Activated naive CD4-positive, alpha-beta T cell treated with anti-CD3 and anti-CD28 coated beads, Interleukin-2, amount 10 ng/mL, durations not matched to agents 7 days and 5 days (primary cell): Measurements from ENCODE around the gene DOLPP1.
"Not testable (repeated sequence)": the region's sequence is repeated elsewhere in the genome, so short reads cannot be mapped to it uniquely, and the experiment has no call there.

Experiments
- CTCF ChIA-PET: fragments of 350-600 bp; sonication (Branson Sonifier 250); formaldehyde crosslinking; loops from one replicate; lab custom pipeline; 2021; ENCODE audit warnings: antibody characterized with exemption; lab: Charles Lee
- DNase-seq: peaks from one replicate; pipeline ENCODE4 v3.0.0-alpha.2; 2020
- H3K27ac Mint-ChIP-seq: one replicate; pipeline ENCODE4 v1.8.0; 2021; ENCODE audit warnings: mild to moderate bottlenecking, moderate library complexity, mixed read lengths
- H3K27me3 Mint-ChIP-seq: one replicate; pipeline ENCODE4 v1.8.0; 2021; ENCODE audit warnings: mild to moderate bottlenecking, mixed read lengths
- H3K36me3 Mint-ChIP-seq: one replicate; pipeline ENCODE4 v1.8.0; 2021; ENCODE audit warnings: mixed read lengths
- H3K4me1 Mint-ChIP-seq: one replicate; pipeline ENCODE4 v1.8.0; 2021; ENCODE audit warnings: mixed read lengths
- H3K4me3 Mint-ChIP-seq: one replicate; pipeline ENCODE4 v1.8.0; 2021; ENCODE audit warnings: mild to moderate bottlenecking, moderate library complexity, mixed read lengths
- H3K9me3 Mint-ChIP-seq: one replicate; pipeline ENCODE4 v1.8.0; 2021; ENCODE audit warnings: mixed read lengths

The DOLPP1 gene

GRCh38 chr9:129108083-129108804 is 27.3 kb downstream of the DOLPP1 start:
- Mint-ChIP-seq H3K9me3 (no peaks in the 10 kb centered on the region), H3K4me3 (peak overlapping the region; percentile 2), H3K27ac (no peak overlapping the region), H3K27me3 (peaks cover 18% of the 10 kb centered on the region), H3K4me1 (peaks cover 19% of the 10 kb centered on the region), H3K36me3 (peaks cover 1% of the 10 kb centered on the region)
- DNase-seq = no peak
- CTCF ChIA-PET = no interaction called here

GRCh38 chr9:129108805-129109536 is 28.1 kb downstream of the DOLPP1 start:
- Mint-ChIP-seq H3K4me1 (peaks cover 23% of the 10 kb centered on the region), H3K27me3 (peaks cover 18% of the 10 kb centered on the region), H3K36me3 (peaks cover 1% of the 10 kb centered on the region), H3K27ac (peak overlapping the region; percentile 81), H3K4me3 (peak overlapping the region; percentile 96), H3K9me3 (no peaks in the 10 kb centered on the region)
- CTCF ChIA-PET = no interaction called here
- DNase-seq = no peak

GRCh38 chr9:129109537-129109903 is 28.6 kb downstream of the DOLPP1 start:
- peaks cover 1% of the 10 kb centered on the region for H3K36me3 Mint-ChIP-seq
- CTCF ChIA-PET = no interaction called here
- no peaks in the 10 kb centered on the region for H3K9me3 Mint-ChIP-seq
- H3K4me1 Mint-ChIP-seq = peaks cover 27% of the 10 kb centered on the region
- DNase-seq = peak; percentile 48
- H3K27me3 Mint-ChIP-seq = peaks cover 18% of the 10 kb centered on the region
- H3K27ac Mint-ChIP-seq = peak overlapping the region; percentile 81
- peak overlapping the region; percentile 96 for H3K4me3 Mint-ChIP-seq

GRCh38 chr9:129109952-129110739 is 29.2 kb downstream of the DOLPP1 start:
- Mint-ChIP-seq H3K4me1 (peaks cover 33% of the 10 kb centered on the region), H3K27me3 (peaks cover 18% of the 10 kb centered on the region), H3K27ac (no peak overlapping the region), H3K4me3 (peak overlapping the region; percentile 96), H3K9me3 (no peaks in the 10 kb centered on the region), H3K36me3 (peaks cover 1% of the 10 kb centered on the region)
- CTCF ChIA-PET = no interaction called here
- DNase-seq = no peak

- H3K4me1 Mint-ChIP-seq = peaks cover 38% of the 10 kb centered on the region
- peak within 1 kb of the TSS; percentile 96 for H3K4me3 Mint-ChIP-seq
- H3K27ac Mint-ChIP-seq = peak within 1 kb of the TSS; percentile 96
- no peaks in the 10 kb centered on the region for H3K9me3 Mint-ChIP-seq
- peaks cover 18% of the 10 kb centered on the region for H3K27me3 Mint-ChIP-seq
- peak; percentile 98 for DNase-seq
- CTCF ChIA-PET = interaction anchor here (0.7 to 1.5 kb wide), 2 partner anchors 28 to 513 kb away, joined by 4 read pairs; no protein-coding TSS in a partner anchor
- peaks cover 1% of the 10 kb centered on the region for H3K36me3 Mint-ChIP-seq
Measured at GRCh38 chr9:129110740-129111527, 30.0 kb downstream of the DOLPP1 start, which contains the start of the genes CRAT and PTPA. CRAT (minus strand) TSS chr9:129110793; CDS start chr9:129110509, 284 bp downstream. PTPA (plus strand) TSS chr9:129111415; CDS start chr9:129111601, 186 bp downstream.

GRCh38 chr9:129111528-129112151 is 30.7 kb downstream of the DOLPP1 start:
- H3K4me1 Mint-ChIP-seq = peaks cover 38% of the 10 kb centered on the region
- peak overlapping the region; percentile 96 for H3K27ac Mint-ChIP-seq
- no peaks in the 10 kb centered on the region for H3K9me3 Mint-ChIP-seq
- CTCF ChIA-PET = interaction anchor here (0.7 to 1.5 kb wide), 2 partner anchors 27 to 513 kb away, joined by 4 read pairs; no protein-coding TSS in a partner anchor
- peaks cover 1% of the 10 kb centered on the region for H3K36me3 Mint-ChIP-seq
- DNase-seq = peak; percentile 61
- peak overlapping the region; percentile 96 for H3K4me3 Mint-ChIP-seq
- peaks cover 18% of the 10 kb centered on the region for H3K27me3 Mint-ChIP-seq

GRCh38 chr9:129112526-129112925 is 31.6 kb downstream of the DOLPP1 start:
- DNase-seq, CTCF ChIA-PET, H3K27ac Mint-ChIP-seq, H3K36me3 Mint-ChIP-seq, H3K9me3 Mint-ChIP-seq: not testable (repeated sequence)
- peaks cover 14% of the 10 kb centered on the region for H3K27me3 Mint-ChIP-seq
- H3K4me1 Mint-ChIP-seq = peaks cover 38% of the 10 kb centered on the region
- H3K4me3 Mint-ChIP-seq = peak overlapping the region; percentile 96

GRCh38 chr9:129113645-129114304 is 32.9 kb downstream of the DOLPP1 start:
- CTCF ChIA-PET = interaction anchor here (1.1 kb wide), 1 partner anchor 18 kb away, joined by 4 read pairs; no protein-coding TSS in a partner anchor
- Mint-ChIP-seq H3K4me3 (no peak overlapping the region), H3K27ac (no peak overlapping the region), H3K27me3 (peaks cover 9% of the 10 kb centered on the region), H3K36me3 (peaks cover under 1% of the 10 kb centered on the region), H3K9me3 (no peaks in the 10 kb centered on the region), H3K4me1 (peaks cover 37% of the 10 kb centered on the region)
- no peak for DNase-seq

- Mint-ChIP-seq H3K4me1 (peaks cover 21% of the 10 kb centered on the region), H3K27me3 (no peaks in the 10 kb centered on the region), H3K36me3 (peaks cover 21% of the 10 kb centered on the region), H3K9me3 (no peaks in the 10 kb centered on the region), H3K27ac (no peak overlapping the region), H3K4me3 (no peak overlapping the region)
- CTCF ChIA-PET = interaction anchor here (0.8 to 1.4 kb wide), 2 partner anchors 13 to 23 kb away, joined by 3 read pairs; no protein-coding TSS in a partner anchor
- no peak for DNase-seq
Measured at GRCh38 chr9:129118799-129119198, 37.9 kb downstream of the DOLPP1 start.

- peaks cover 4% of the 10 kb centered on the region for H3K4me1 Mint-ChIP-seq
- no peak overlapping the region for H3K27ac Mint-ChIP-seq
- no peaks in the 10 kb centered on the region for H3K27me3 Mint-ChIP-seq
- H3K9me3 Mint-ChIP-seq = no peaks in the 10 kb centered on the region
- no peak for DNase-seq
- H3K36me3 Mint-ChIP-seq = peaks cover 31% of the 10 kb centered on the region
- H3K4me3 Mint-ChIP-seq = no peak overlapping the region
- CTCF ChIA-PET = interaction anchor here (0.7 to 2.0 kb wide), 2 partner anchors 10 to 22 kb away, joined by 3 to 8 read pairs; no protein-coding TSS in a partner anchor
Measured at GRCh38 chr9:129121483-129121882, 40.6 kb downstream of the DOLPP1 start.

GRCh38 chr9:129122133-129122532 is 41.2 kb downstream of the DOLPP1 start:
- H3K4me1 Mint-ChIP-seq = peaks cover 4% of the 10 kb centered on the region
- DNase-seq = no peak
- CTCF ChIA-PET = interaction anchor here (1.5 kb wide), 1 partner anchor 9 kb away, joined by 7 read pairs; no protein-coding TSS in a partner anchor
- no peaks in the 10 kb centered on the region for H3K9me3 Mint-ChIP-seq
- H3K27me3 Mint-ChIP-seq = no peaks in the 10 kb centered on the region
- no peak overlapping the region for H3K27ac Mint-ChIP-seq
- no peak overlapping the region for H3K4me3 Mint-ChIP-seq
- H3K36me3 Mint-ChIP-seq = peaks cover 31% of the 10 kb centered on the region

GRCh38 chr9:129122976-129123375 is 42.1 kb downstream of the DOLPP1 start:
- H3K27me3 Mint-ChIP-seq, H3K4me1 Mint-ChIP-seq, H3K27ac Mint-ChIP-seq, H3K4me3 Mint-ChIP-seq, H3K9me3 Mint-ChIP-seq, DNase-seq: not testable (repeated sequence)
- CTCF ChIA-PET = interaction anchor here (1.5 kb wide), 1 partner anchor 9 kb away, joined by 7 read pairs; no protein-coding TSS in a partner anchor
- H3K36me3 Mint-ChIP-seq = peaks cover 36% of the 10 kb centered on the region
